A549 treated with RU486 at 1 μM for 4 hours (cell line): Measurements from ENCODE around the gene S1PR1. TPM values are rescaled to one million over a fixed set of nuclear protein-coding genes. Genes with fewer than 3 reads are reported as not detected.

Experiments used
- total RNA-seq: library from RNA; stranded (reverse); fragments of 200-300 nt; extraction: Qiagen RNA extraction; gene quantifications from 5 replicates; pipeline ENCODE4 v1.2.3, GENCODE V29; 2022; ENCODE audit warnings: low read depth

Gene S1PR1
- 0.06 to 0.14 TPM (median 0.07 TPM) in 3 of 5 replicates, not detected in the others for total RNA-seq

DNA sequence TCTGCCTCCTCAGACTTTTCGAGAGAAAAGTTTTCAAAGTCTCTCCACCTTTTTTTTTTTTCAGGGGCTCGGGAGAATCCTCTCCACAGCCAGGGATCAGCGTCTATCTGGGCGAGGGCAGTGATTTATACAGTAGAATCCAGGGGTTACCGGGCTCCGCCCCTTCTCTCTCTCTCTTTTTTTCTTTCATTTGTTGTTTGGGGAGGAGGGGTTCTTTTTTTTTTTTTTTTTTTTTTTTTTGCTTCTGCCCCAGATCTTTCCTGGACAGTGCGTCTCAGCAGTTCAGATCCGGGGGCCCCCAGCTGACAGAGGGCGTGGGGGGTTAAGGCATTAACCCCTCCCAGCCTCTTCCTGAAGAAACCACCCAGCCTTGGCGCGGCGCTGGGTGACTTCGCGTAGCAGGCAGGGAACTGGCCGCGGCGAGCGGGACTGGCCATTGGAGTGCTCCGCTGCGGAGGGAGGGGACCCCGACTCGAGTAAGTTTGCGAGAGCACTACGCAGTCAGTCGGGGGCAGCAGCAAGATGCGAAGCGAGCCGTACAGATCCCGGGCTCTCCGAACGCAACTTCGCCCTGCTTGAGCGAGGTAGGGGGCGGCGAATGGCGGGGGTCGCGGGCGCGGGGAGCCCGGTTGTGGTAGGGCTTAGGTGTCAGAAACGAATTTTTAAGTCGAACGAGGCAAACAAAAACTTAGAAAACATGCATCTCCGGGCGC lies at the start of gene S1PR1:
Gene S1PR1, plus strand, starts transcription at position 504 of the 713 bp plus-strand sequence. CDS start 1,966 bp downstream, outside the sequence.

Other genes with a start within 250 kb of the S1PR1 start
- gene DPH5, start 211.2 kb upstream of the S1PR1 start, total RNA-seq: 27.5 to 32.2 TPM (median 29.4 TPM) in 5 replicates